ENCODE results near the gene IQCN.

IQCN gene

GRCh38 chr19:18274219-18274780, at the start of gene IQCN:
IQCN (minus strand) TSS chr19:18274452; CDS start chr19:18269478, 4,974 bp downstream.
- no peak; the same call in 1 of the 2 replicates for TF ChIP-seq YY1 (IDR thresholded peaks at IDR 0.05; ENCODE audit: low read depth)
- peak; percentile 10; the same call in 1 of the 2 replicates for TF ChIP-seq ZBTB7A (IDR thresholded peaks at IDR 0.05; ENCODE audit: low read depth)

- TF ChIP-seq EGR1 (IDR thresholded peaks at IDR 0.05): no peak
- peak; percentile 61 for TF ChIP-seq TAF1 (IDR thresholded peaks at IDR 0.05; ENCODE audit: low read depth)
- no peak for TF ChIP-seq FOXM1 (IDR thresholded peaks at IDR 0.05; ENCODE audit: borderline replicate concordance, low read depth)
- TF ChIP-seq TEAD4 (IDR thresholded peaks at IDR 0.05): peak; percentile 59; the same call in 1 of the 2 replicates
- peak; percentile 45 for TF ChIP-seq RAD21 (IDR thresholded peaks at IDR 0.05; ENCODE audit: low read depth)
- peak; percentile 90 for TF ChIP-seq MAX (IDR thresholded peaks at IDR 0.05)
- 0 out of 2 replicates have a peak, but pooled peaks have one; percentile 42 for TF ChIP-seq TCF12 (IDR thresholded peaks at IDR 0.05; ENCODE audit: low read depth)
- peak; percentile 62; the same call in 1 of the 2 replicates for TF ChIP-seq YY1 (IDR thresholded peaks at IDR 0.05; ENCODE audit: low read depth)
- TF ChIP-seq CREB1 (IDR thresholded peaks at IDR 0.05; ENCODE audit: low read depth): 0 out of 2 replicates have a peak, but pooled peaks have one; percentile 49
These were observed 48.7 kb upstream of the IQCN start, which contains the start of gene LSM4 for GRCh38 chr19:18322759-18323460. LSM4 (minus strand) TSS chr19:18323076; CDS start chr19:18323020, 56 bp downstream.

- no peak for TF ChIP-seq EGR1 (IDR thresholded peaks at IDR 0.05)
- TF ChIP-seq RAD21 (IDR thresholded peaks at IDR 0.05; ENCODE audit: low read depth): peak; percentile 32; the same call in 1 of the 2 replicates
These were observed 48.1 kb upstream of the IQCN start for GRCh38 chr19:18322318-18322758.

- TF ChIP-seq USF1 (IDR thresholded peaks at IDR 0.05) (no peak), TEAD4 (IDR thresholded peaks at IDR 0.05) (no peak), TAF1 (IDR thresholded peaks at IDR 0.05; ENCODE audit: low read depth) (no peak), ZBTB7A (IDR thresholded peaks at IDR 0.05; ENCODE audit: low read depth) (no peak), EP300 (IDR thresholded peaks at IDR 0.05; ENCODE audit: borderline replicate concordance) (no peak), RAD21 (IDR thresholded peaks at IDR 0.05; ENCODE audit: low read depth) (no peak), FOXM1 (IDR thresholded peaks at IDR 0.05; ENCODE audit: borderline replicate concordance, low read depth) (no peak), TCF12 (IDR thresholded peaks at IDR 0.05; ENCODE audit: low read depth) (no peak), NFIC (IDR thresholded peaks at IDR 0.05) (no peak), REST (IDR thresholded peaks at IDR 0.05; ENCODE audit: low read depth) (no peak), CEBPB (IDR thresholded peaks at IDR 0.05) (no peak), YY1 (IDR thresholded peaks at IDR 0.05; ENCODE audit: low read depth) (no peak), MAX (IDR thresholded peaks at IDR 0.05) (no peak), EGR1 (IDR thresholded peaks at IDR 0.05) (no peak), CREB1 (IDR thresholded peaks at IDR 0.05; ENCODE audit: low read depth) (no peak)
These were observed 47.5 kb upstream of the IQCN start for GRCh38 chr19:18321734-18322102.

GRCh38 chr19:18320865-18321733, 46.8 kb upstream of the IQCN start:
- TF ChIP-seq CEBPB (IDR thresholded peaks at IDR 0.05) (no peak), TCF12 (IDR thresholded peaks at IDR 0.05; ENCODE audit: low read depth) (no peak), USF1 (IDR thresholded peaks at IDR 0.05) (no peak), YY1 (IDR thresholded peaks at IDR 0.05; ENCODE audit: low read depth) (no peak), CREB1 (IDR thresholded peaks at IDR 0.05; ENCODE audit: low read depth) (no peak), TEAD4 (IDR thresholded peaks at IDR 0.05) (no peak), FOXM1 (IDR thresholded peaks at IDR 0.05; ENCODE audit: borderline replicate concordance, low read depth) (no peak), EP300 (IDR thresholded peaks at IDR 0.05; ENCODE audit: borderline replicate concordance) (no peak), ZBTB7A (IDR thresholded peaks at IDR 0.05; ENCODE audit: low read depth) (no peak)

GRCh38 chr19:18319591-18320135, 45.4 kb upstream of the IQCN start:
- TF ChIP-seq REST (IDR thresholded peaks at IDR 0.05; ENCODE audit: low read depth) (no peak), FOXM1 (IDR thresholded peaks at IDR 0.05; ENCODE audit: borderline replicate concordance, low read depth) (no peak), MAX (IDR thresholded peaks at IDR 0.05) (no peak), EGR1 (IDR thresholded peaks at IDR 0.05) (no peak), CEBPB (IDR thresholded peaks at IDR 0.05) (no peak), USF1 (IDR thresholded peaks at IDR 0.05) (no peak), TAF1 (IDR thresholded peaks at IDR 0.05; ENCODE audit: low read depth) (no peak), NFIC (IDR thresholded peaks at IDR 0.05) (no peak), TCF12 (IDR thresholded peaks at IDR 0.05; ENCODE audit: low read depth) (no peak), TEAD4 (IDR thresholded peaks at IDR 0.05) (no peak), EP300 (IDR thresholded peaks at IDR 0.05; ENCODE audit: borderline replicate concordance) (no peak), ZBTB7A (IDR thresholded peaks at IDR 0.05; ENCODE audit: low read depth) (no peak)
